ENCODE measurements around the gene PET100.
A peak's percentile ranks its signal among the peaks of the same experiment; 100 is the strongest.

- TF ChIP-seq CTCF (IDR thresholded peaks at IDR 0.05; ENCODE audit: insufficient read depth, low read length) (no peak), POLR2AphosphoS5 (IDR thresholded peaks at IDR 0.05; ENCODE audit: low read depth) (no peak), SPI1 (IDR thresholded peaks at IDR 0.05; ENCODE audit: borderline replicate concordance, low read depth) (peak; percentile 4; the same call in 1 of the 2 replicates), GABPA (IDR thresholded peaks at IDR 0.05; ENCODE audit: low read depth) (no peak)
- TF ChIP-seq, protein P1, sequence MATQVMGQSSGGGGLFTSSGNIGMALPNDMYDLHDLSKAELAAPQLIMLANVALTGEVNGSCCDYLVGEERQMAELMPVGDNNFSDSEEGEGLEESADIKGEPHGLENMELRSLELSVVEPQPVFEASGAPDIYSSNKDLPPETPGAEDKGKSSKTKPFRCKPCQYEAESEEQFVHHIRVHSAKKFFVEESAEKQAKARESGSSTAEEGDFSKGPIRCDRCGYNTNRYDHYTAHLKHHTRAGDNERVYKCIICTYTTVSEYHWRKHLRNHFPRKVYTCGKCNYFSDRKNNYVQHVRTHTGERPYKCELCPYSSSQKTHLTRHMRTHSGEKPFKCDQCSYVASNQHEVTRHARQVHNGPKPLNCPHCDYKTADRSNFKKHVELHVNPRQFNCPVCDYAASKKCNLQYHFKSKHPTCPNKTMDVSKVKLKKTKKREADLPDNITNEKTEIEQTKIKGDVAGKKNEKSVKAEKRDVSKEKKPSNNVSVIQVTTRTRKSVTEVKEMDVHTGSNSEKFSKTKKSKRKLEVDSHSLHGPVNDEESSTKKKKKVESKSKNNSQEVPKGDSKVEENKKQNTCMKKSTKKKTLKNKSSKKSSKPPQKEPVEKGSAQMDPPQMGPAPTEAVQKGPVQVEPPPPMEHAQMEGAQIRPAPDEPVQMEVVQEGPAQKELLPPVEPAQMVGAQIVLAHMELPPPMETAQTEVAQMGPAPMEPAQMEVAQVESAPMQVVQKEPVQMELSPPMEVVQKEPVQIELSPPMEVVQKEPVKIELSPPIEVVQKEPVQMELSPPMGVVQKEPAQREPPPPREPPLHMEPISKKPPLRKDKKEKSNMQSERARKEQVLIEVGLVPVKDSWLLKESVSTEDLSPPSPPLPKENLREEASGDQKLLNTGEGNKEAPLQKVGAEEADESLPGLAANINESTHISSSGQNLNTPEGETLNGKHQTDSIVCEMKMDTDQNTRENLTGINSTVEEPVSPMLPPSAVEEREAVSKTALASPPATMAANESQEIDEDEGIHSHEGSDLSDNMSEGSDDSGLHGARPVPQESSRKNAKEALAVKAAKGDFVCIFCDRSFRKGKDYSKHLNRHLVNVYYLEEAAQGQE (IDR thresholded peaks at IDR 0.05; ENCODE audit: insufficient replicate concordance, low read depth): no peak
Measured at GRCh38 chr19:7674010-7675005, 44.7 kb downstream of the PET100 start.
